Fibroblast of the aortic adventitia (primary cell): Measurements from ENCODE around the gene HIBCH. TPM values are rescaled to one million over a fixed set of nuclear protein-coding genes. Genes with fewer than 3 reads are reported as not detected.
A peak's percentile ranks its signal among the peaks of the same experiment; 100 is the strongest.

Source experiments
- DNase-seq: peaks from one replicate; pipeline ENCODE4 v3.0.0-alpha.2; 2010; ENCODE audit warnings: low read depth
- H3K4me3 ChIP-seq: 2 replicates; pipeline ENCODE4 v1.5.1; 2011; ENCODE audit warnings: low read depth, mild to moderate bottlenecking, control low read depth, low read length, moderate library complexity
- CTCF ChIP-seq: IDR thresholded peaks from 2 replicates; pipeline ENCODE4 v1.5.1; 2011; ENCODE audit warnings: mild to moderate bottlenecking, low read length, control low read depth, inconsistent platforms; ENCODE audit not compliant: insufficient read depth
- total RNA-seq: library from RNA; depleted of rRNA; stranded (reverse); fragments of >200 nt; gene quantifications from 2 replicates; pipeline ENCODE4 v1.2.3, GENCODE V29; 2012; ENCODE audit warnings: low replicate concordance

The HIBCH gene
- total RNA-seq, 1 donor, result 21.5 TPM

DNA sequence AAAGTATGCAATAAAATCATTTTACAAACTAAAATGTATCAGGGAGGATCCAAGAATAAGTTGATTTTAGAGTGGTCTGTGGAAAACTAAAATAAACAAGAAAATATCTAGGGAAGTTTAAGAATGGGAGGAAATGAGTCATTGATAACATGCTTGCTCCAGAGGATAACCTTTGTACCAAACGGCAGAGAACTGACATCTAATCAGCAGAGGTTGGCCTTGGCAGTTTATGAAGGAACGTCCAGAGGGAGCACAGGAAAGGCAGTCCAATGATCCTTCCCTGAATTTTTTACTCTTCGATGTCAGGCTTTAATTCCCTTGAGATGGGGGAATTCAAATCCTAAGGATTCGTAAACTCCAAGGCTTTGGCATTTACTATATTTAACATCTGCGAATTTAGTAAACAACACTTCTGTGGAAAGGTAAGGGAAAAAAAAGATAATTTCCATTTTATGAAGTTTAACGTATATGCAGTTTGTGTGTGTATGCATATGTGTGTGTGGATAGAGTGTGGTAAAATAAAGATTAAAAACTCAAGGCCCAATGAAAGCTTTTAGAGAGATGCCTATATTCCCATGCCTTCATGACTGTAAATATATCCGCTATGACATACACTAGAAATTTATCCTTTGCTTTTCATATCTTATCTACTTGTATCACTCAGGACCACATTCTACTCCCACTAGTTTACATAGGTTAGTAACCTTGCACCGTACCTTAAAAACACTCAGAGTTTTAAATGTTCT is 15.0 kb upstream of the HIBCH start:
- DNase-seq, result peak; percentile 60
- no peak overlapping the region for H3K4me3 ChIP-seq
- TF ChIP-seq CTCF, result no peak

DNA sequence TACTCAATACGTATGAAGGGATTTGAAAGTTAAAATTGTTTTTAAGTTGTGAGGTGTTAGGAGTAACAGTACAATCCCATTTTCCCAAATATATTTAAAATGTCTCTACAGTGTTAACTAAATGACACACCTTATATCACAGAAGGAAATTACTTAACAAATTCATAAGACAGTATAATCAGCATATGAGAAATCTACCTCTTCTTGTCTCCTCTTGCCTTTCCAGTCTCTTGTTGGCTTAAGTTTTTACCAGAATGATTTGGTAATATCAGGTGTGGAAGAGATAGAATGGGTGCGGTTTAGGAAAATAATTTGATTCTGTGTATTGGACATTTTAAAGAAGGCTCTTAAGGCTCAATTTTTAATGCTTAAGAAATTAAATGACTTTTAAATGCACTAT is 14.3 kb upstream of the HIBCH start:
- no peak for DNase-seq
- TF ChIP-seq CTCF, result no peak
- H3K4me3 ChIP-seq, result no peak overlapping the region

DNA sequence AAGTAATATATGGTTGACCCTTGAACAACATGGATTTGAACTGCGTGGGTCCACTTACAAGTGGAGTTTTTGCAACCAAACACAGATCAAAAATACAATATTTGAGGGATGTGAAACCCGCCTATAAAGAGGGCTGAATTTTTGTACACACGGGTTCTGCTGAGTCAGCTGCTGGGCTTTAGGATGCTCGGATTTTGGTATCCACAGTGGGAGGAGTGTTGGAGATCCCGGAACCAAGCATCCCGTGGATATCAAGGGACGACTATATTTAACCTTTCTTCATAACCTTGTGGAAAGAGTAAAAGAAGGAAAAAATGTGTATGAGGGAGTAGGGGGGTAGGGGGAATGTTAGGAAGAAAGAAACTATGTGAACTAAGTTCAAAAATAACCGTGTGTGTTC is 13.8 kb upstream of the HIBCH start:
- H3K4me3 ChIP-seq, result no peak overlapping the region
- no peak for TF ChIP-seq CTCF
- DNase-seq, result no peak

GRCh38 chr2:190328573-190329147 is 9.0 kb upstream of the HIBCH start:
- DNase-seq, result peak; percentile 42
- TF ChIP-seq CTCF, result peak; percentile 21
- H3K4me3 ChIP-seq, result no peak overlapping the region

DNA sequence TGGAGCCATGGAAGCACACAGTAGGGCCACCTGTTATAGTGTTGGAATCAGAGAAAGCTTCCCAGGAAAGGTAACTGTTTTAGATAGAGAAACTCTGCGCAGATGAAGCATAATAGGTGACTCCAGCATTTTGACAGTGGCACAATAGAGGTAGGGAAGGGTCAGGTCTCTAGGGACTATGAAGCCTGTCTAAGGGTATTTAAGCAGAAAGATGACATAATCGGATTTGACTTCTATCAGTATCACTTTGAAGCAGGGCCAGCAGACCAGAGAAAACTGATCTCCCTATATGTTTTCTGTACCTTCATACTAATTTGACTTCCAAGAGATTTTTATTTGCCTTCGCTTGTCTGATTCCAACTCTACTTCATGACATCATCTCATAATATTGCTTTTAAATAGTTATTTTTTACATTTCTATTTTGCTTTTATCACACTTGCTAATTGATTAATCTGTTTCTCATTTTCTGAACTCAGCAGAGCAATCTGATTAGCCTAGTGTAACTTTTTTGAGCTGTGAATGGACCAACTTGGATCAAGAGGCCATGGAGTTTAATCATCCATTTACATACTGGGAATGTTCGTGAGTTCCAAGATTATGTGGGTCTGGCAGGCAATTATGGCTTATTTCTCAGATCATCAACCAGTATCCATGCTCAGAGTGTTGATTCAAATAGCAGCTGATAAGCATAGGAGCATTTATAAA is 8.4 kb upstream of the HIBCH start:
- H3K4me3 ChIP-seq, result no peak overlapping the region
- no peak for TF ChIP-seq CTCF
- no peak for DNase-seq

DNA sequence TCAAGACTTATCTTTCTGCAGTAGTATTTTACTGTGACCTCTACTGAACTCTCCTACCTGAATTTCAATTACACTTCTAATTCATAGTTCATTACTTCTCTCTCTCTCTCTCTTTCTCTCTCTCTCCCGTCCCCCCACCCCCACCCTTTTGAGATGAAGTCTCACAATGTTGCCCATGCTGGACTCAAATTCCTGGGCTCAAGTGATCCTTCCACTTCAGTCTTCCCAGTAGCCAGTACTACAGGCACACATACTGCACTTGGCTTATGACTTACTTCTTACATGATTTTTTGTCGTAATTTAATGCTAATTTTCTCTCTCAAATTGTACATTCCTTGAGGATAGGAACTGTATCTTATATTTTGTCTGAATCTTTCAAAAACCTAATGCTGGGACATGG is 6.0 kb upstream of the HIBCH start:
- no peak for TF ChIP-seq CTCF
- no peak for DNase-seq
- no peak overlapping the region for H3K4me3 ChIP-seq
